Neural cell (in vitro differentiated cells): ENCODE data around the gene BLOC1S4. TPM values are rescaled to one million over a fixed set of nuclear protein-coding genes. Genes with fewer than 3 reads are reported as not detected.

ENCODE experiments used
- H2AFZ ChIP-seq: fragments of 200-600, 300-800 bp; sonication (generic), shearing (Covaris generic); 2 replicates; pipeline ENCODE4 v1.6.0; 2014; ENCODE audit warnings: low read depth, mild to moderate bottlenecking, antibody characterized with exemption, low read length, moderate library complexity
- H3F3A ChIP-seq: fragments of 200-600 bp; shearing (Covaris generic); 2 replicates; pipeline ENCODE4 v1.6.1; 2016; ENCODE audit warnings: mild to moderate bottlenecking, moderate library complexity, mixed read lengths, antibody characterized with exemption, low read length; ENCODE audit not compliant: insufficient read depth, poor library complexity, severe bottlenecking
- H3K27ac ChIP-seq: fragments of 200-600, 300-800 bp; sonication (generic), shearing (Covaris generic); 2 replicates; pipeline ENCODE4 v1.5.1; 2014; ENCODE audit warnings: mild to moderate bottlenecking, low read length, moderate library complexity
- H3K27me3 ChIP-seq: fragments of 300-800, 200-600 bp; sonication (generic), shearing (Covaris generic); 2 replicates; pipeline ENCODE4 v1.6.0; 2014; ENCODE audit warnings: mild to moderate bottlenecking, low read depth, low read length, moderate library complexity; ENCODE audit not compliant: insufficient read depth
- H3K36me3 ChIP-seq: fragments of 300-800, 200-600 bp; sonication (generic), shearing (Covaris generic); 2 replicates; pipeline ENCODE4 v1.5.1; 2014; ENCODE audit warnings: mild to moderate bottlenecking, antibody characterized with exemption, low read length, moderate library complexity; ENCODE audit not compliant: insufficient read depth
- H3K4me2 ChIP-seq: fragments of 300-800, 200-600 bp; sonication (generic), shearing (Covaris generic); 2 replicates; pipeline ENCODE4 v1.6.0; 2014; ENCODE audit warnings: mild to moderate bottlenecking, low read length
- H3K4me3 ChIP-seq: fragments of 300-800, 200-600 bp; sonication (generic), shearing (Covaris generic); 2 replicates; pipeline ENCODE4 v1.5.1; 2014; ENCODE audit warnings: mild to moderate bottlenecking, low read length, moderate library complexity
- H3K79me2 ChIP-seq: fragments of 200-600 bp; shearing (Covaris generic); replicated peaks from 2 replicates; pipeline ENCODE4 v1.6.0; 2014; ENCODE audit warnings: mild to moderate bottlenecking, low read length, moderate library complexity; ENCODE audit not compliant: insufficient read depth
- H3K9ac ChIP-seq: fragments of 300-800, 200-600 bp; sonication (generic), shearing (Covaris generic); 2 replicates; pipeline ENCODE4 v1.6.1; 2016; ENCODE audit warnings: mild to moderate bottlenecking, low read length, mixed read lengths
- H3K9me2 ChIP-seq: fragments of 200-600 bp; shearing (Covaris generic); 2 replicates; pipeline ENCODE4 v1.6.1; 2016; ENCODE audit warnings: mild to moderate bottlenecking, low read length, mixed read lengths; ENCODE audit not compliant: insufficient read depth
- H3K9me3 ChIP-seq: fragments of 200-600, 300-800 bp; sonication (generic), shearing (Covaris generic); 2 replicates; pipeline ENCODE4 v1.6.1; 2016; ENCODE audit warnings: mild to moderate bottlenecking, mixed run types, low read length, moderate library complexity, mixed read lengths
- H4K20me1 ChIP-seq: fragments of 200-600 bp; shearing (Covaris generic); 2 replicates; pipeline ENCODE4 v1.6.1; 2016; ENCODE audit warnings: mild to moderate bottlenecking, mixed run types; ENCODE audit not compliant: insufficient read depth
- EP300 ChIP-seq: fragments of 450-650 bp; conservative IDR thresholded peaks from 2 replicates; pipeline ENCODE4 v1.6.1; 2014; ENCODE audit warnings: antibody characterized with exemption, mild to moderate bottlenecking, moderate library complexity; ENCODE audit not compliant: poor library complexity, severe bottlenecking
- EZH2 ChIP-seq: fragments of 200-600, 300-800 bp; shearing (Covaris generic), sonication (generic); IDR thresholded peaks from 2 replicates; pipeline ENCODE4 v1.6.1; 2014; ENCODE audit warnings: antibody characterized with exemption, low read length, borderline replicate concordance, mild to moderate bottlenecking; ENCODE audit not compliant: insufficient read depth, poor library complexity, severe bottlenecking
- MXI1 ChIP-seq: fragments of 450-650 bp; conservative IDR thresholded peaks from 2 replicates; pipeline ENCODE4 v1.6.1; 2014; ENCODE audit warnings: antibody characterized with exemption, mild to moderate bottlenecking; ENCODE audit not compliant: poor library complexity, severe bottlenecking
- POLR2AphosphoS5 ChIP-seq: IDR thresholded peaks from 2 replicates; pipeline ENCODE4 v1.6.1; 2012
- RAD21 ChIP-seq: fragments of 450-650 bp; conservative IDR thresholded peaks from 2 replicates; pipeline ENCODE4 v1.6.1; 2014; ENCODE audit warnings: antibody characterized with exemption, mild to moderate bottlenecking, moderate library complexity
- SMC3 ChIP-seq: fragments of 450-650 bp; conservative IDR thresholded peaks from 2 replicates; pipeline ENCODE4 v1.6.1; 2014; ENCODE audit warnings: antibody characterized with exemption, mild to moderate bottlenecking, moderate library complexity; ENCODE audit not compliant: poor library complexity
- TAF1 ChIP-seq: IDR thresholded peaks from 2 replicates; pipeline ENCODE4 v1.6.1; 2012; ENCODE audit warnings: low read depth
- polyA plus RNA-seq: library from polyadenylated mRNA; depleted of rRNA; stranded (reverse); fragments of >200 nt; gene quantifications from 2 replicates; pipeline ENCODE4 v1.2.3, GENCODE V29; 2014
- TF ChIP-seq, protein P1 (sequence below): fragments of 450-650 bp; IDR thresholded peaks from 2 replicates; pipeline ENCODE4 v1.5.1; 2014; ENCODE audit warnings: antibody characterized with exemption, mild to moderate bottlenecking, moderate library complexity; ENCODE audit not compliant: poor library complexity, severe bottlenecking
- TF ChIP-seq, protein P2 (sequence below): IDR thresholded peaks from 2 replicates; pipeline ENCODE4 v1.6.1; 2012; ENCODE audit warnings: borderline replicate concordance

BLOC1S4 gene
- polyA plus RNA-seq, 1 donor from 2014 or later: 21.2 TPM

DNA sequence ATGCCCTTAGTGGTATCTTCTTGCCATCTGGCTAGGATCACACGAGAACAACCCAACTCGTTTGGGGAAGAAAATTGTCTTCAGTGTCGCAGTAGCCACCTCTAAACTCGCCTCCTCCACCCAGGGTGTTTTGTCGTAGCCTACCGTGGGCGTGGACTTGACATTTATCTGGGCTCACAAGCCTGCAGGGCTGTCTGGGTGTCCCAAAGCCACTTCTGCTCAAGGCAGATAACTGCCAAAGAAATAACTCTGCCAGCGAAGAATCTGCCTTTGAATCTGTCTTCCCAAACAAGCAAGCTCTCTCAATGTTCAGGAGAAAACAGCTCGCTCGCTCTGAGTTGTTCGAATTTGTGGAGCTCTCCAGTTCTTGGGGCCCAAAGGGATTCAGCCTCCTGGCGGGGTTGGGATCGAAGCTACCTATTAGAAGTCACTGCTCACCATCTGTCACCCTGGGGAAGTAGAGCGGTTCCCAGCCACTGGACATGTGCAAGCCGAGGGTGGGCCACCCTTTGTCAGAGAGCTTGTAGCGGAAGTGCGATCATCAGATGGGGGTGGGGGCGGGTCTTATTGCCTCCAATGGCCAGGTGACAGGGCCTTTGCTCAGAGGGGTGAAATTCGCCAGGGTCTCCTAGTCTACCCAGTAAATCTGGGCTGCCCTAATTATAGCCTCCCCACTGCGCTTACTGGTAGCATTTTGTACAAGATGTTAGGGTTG lies 14.8 kb downstream of the BLOC1S4 start:
- H3K27me3 ChIP-seq: no peaks in the 10 kb centered on the region
- H2AFZ ChIP-seq: no peak overlapping the region
- no peak overlapping the region for H3K4me3 ChIP-seq
- no peaks in the 10 kb centered on the region for H4K20me1 ChIP-seq
- H3F3A ChIP-seq: no peaks in the 10 kb centered on the region
- TF ChIP-seq EZH2 (no peak), EP300 (no peak), SMC3 (no peak)
- TF ChIP-seq, protein P1, sequence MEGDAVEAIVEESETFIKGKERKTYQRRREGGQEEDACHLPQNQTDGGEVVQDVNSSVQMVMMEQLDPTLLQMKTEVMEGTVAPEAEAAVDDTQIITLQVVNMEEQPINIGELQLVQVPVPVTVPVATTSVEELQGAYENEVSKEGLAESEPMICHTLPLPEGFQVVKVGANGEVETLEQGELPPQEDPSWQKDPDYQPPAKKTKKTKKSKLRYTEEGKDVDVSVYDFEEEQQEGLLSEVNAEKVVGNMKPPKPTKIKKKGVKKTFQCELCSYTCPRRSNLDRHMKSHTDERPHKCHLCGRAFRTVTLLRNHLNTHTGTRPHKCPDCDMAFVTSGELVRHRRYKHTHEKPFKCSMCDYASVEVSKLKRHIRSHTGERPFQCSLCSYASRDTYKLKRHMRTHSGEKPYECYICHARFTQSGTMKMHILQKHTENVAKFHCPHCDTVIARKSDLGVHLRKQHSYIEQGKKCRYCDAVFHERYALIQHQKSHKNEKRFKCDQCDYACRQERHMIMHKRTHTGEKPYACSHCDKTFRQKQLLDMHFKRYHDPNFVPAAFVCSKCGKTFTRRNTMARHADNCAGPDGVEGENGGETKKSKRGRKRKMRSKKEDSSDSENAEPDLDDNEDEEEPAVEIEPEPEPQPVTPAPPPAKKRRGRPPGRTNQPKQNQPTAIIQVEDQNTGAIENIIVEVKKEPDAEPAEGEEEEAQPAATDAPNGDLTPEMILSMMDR: no peak
- H3K9me2 ChIP-seq: no peaks in the 10 kb centered on the region
- no peak overlapping the region for H3K9ac ChIP-seq
- no peaks in the 10 kb centered on the region for H3K9me3 ChIP-seq
- no peaks in the 10 kb centered on the region for H3K36me3 ChIP-seq
- H3K27ac ChIP-seq: no peak overlapping the region
- H3K4me2 ChIP-seq: no peak overlapping the region
- H3K79me2 ChIP-seq: no peaks in the 10 kb centered on the region

DNA sequence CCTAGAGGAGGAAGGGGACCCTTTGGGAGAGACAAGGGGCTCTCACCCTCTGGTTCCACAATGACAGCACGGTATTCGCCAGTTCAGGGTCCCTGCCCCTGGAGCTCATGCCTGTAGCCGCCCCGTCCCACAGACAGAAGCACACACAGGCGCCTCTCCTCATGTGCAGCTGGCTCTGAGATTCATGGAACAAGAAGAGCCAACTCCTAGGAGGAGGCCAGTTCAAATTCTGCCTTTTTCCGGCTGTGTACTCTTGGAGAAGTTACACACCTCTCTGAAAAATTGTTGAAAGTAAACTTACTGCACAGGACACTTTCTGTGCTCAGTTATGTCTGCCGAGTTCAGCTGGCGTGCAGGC lies 15.3 kb downstream of the BLOC1S4 start:
- Histone ChIP-seq H3K9me3 (no peaks in the 10 kb centered on the region), H3K36me3 (no peaks in the 10 kb centered on the region), H3F3A (no peaks in the 10 kb centered on the region), H3K9me2 (no peaks in the 10 kb centered on the region), H3K9ac (no peak overlapping the region), H4K20me1 (no peaks in the 10 kb centered on the region), H3K27me3 (no peaks in the 10 kb centered on the region), H3K4me2 (no peak overlapping the region), H2AFZ (no peak overlapping the region), H3K27ac (no peak overlapping the region), H3K4me3 (no peak overlapping the region), H3K79me2 (no peaks in the 10 kb centered on the region)
- TF ChIP-seq POLR2AphosphoS5 (no peak), SMC3 (no peak), TAF1 (no peak), EZH2 (no peak), RAD21 (no peak), EP300 (no peak), MXI1 (no peak)
- TF ChIP-seq, protein P1: no peak
- TF ChIP-seq, protein P2, sequence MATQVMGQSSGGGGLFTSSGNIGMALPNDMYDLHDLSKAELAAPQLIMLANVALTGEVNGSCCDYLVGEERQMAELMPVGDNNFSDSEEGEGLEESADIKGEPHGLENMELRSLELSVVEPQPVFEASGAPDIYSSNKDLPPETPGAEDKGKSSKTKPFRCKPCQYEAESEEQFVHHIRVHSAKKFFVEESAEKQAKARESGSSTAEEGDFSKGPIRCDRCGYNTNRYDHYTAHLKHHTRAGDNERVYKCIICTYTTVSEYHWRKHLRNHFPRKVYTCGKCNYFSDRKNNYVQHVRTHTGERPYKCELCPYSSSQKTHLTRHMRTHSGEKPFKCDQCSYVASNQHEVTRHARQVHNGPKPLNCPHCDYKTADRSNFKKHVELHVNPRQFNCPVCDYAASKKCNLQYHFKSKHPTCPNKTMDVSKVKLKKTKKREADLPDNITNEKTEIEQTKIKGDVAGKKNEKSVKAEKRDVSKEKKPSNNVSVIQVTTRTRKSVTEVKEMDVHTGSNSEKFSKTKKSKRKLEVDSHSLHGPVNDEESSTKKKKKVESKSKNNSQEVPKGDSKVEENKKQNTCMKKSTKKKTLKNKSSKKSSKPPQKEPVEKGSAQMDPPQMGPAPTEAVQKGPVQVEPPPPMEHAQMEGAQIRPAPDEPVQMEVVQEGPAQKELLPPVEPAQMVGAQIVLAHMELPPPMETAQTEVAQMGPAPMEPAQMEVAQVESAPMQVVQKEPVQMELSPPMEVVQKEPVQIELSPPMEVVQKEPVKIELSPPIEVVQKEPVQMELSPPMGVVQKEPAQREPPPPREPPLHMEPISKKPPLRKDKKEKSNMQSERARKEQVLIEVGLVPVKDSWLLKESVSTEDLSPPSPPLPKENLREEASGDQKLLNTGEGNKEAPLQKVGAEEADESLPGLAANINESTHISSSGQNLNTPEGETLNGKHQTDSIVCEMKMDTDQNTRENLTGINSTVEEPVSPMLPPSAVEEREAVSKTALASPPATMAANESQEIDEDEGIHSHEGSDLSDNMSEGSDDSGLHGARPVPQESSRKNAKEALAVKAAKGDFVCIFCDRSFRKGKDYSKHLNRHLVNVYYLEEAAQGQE: no peak
